Common myeloid progenitor, CD34-positive (primary cell): ENCODE results near the gene AGBL4.

Experiments used
- CTCF ChIA-PET: fragments of 350-600 bp; sonication (Branson Sonifier 250); formaldehyde crosslinking; loops from one replicate; lab custom pipeline; 2021; ENCODE audit warnings: antibody characterized with exemption; lab: Charles Lee
- POLR2A ChIA-PET: fragments of 350-600 bp; sonication (Branson Sonifier 250); formaldehyde crosslinking; loops from one replicate; lab custom pipeline; 2021; ENCODE audit warnings: antibody characterized with exemption; lab: Charles Lee
- DNase-seq, 3 donors: peaks; one replicate each; pipeline versions ENCODE4 v3.0.0 to v3.0.0-alpha.2; 2013
- H3K27ac ChIP-seq, 2 experiments: 1 replicate in 1 of 2; 2 replicates in 1 of 2; pipeline ENCODE4 v1.7.0; 2013; ENCODE audit warnings: inconsistent platforms in 2 of 2, low read length in 2 of 2, mild to moderate bottlenecking in 2 of 2, low read depth in 1 of 2, moderate library complexity in 1 of 2; ENCODE audit not compliant: severe bottlenecking in 2 of 2, insufficient read depth in 1 of 2, poor library complexity in 1 of 2
- H3K27me3 ChIP-seq, 5 experiments: replicated peaks in 2 of 5; 1 replicate in 3 of 5; 2 replicates in 2 of 5; pipeline versions ENCODE4 v1.6.1 to v1.7.0; 2013; ENCODE audit warnings: low read length in 4 of 5, mild to moderate bottlenecking in 2 of 5, moderate library complexity in 2 of 5, inconsistent platforms in 1 of 5; ENCODE audit not compliant: insufficient read depth in 5 of 5, control insufficient read depth in 4 of 5
- H3K36me3 ChIP-seq, 4 experiments: 1 replicate in 2 of 4; 2 replicates in 2 of 4; pipeline versions ENCODE4 v1.6.1 to v1.7.0; 2013; ENCODE audit warnings: low read length in 3 of 4, control low read depth in 1 of 4, mild to moderate bottlenecking in 1 of 4; ENCODE audit not compliant: control insufficient read depth in 4 of 4, insufficient read depth in 4 of 4
- H3K4me1 ChIP-seq, 4 experiments: 1 replicate in 3 of 4; 2 replicates in 1 of 4; pipeline versions ENCODE4 v1.6.1 to v1.7.1; 2013; ENCODE audit warnings: low read length in 3 of 4, mild to moderate bottlenecking in 3 of 4, control low read depth in 1 of 4, inconsistent platforms in 1 of 4, moderate library complexity in 1 of 4; ENCODE audit not compliant: control insufficient read depth in 4 of 4, insufficient read depth in 4 of 4; ENCODE audit errors: control extremely low read depth in 1 of 4
- H3K4me3 ChIP-seq, 7 experiments: 1 replicate in 4 of 7; 2 replicates in 3 of 7; pipeline versions ENCODE4 v1.5.1 to v1.7.0; 2013; ENCODE audit warnings: mild to moderate bottlenecking in 7 of 7, low read length in 6 of 7, moderate library complexity in 6 of 7, inconsistent platforms in 2 of 7, low read depth in 2 of 7, control low read depth in 1 of 7; ENCODE audit not compliant: insufficient read depth in 4 of 7, control insufficient read depth in 1 of 7; ENCODE audit errors: extremely low read depth in 1 of 7
- H3K9me3 ChIP-seq, 5 experiments: 1 replicate in 4 of 5; 2 replicates in 1 of 5; pipeline versions ENCODE4 v1.6.1 to v1.7.1; 2013; ENCODE audit warnings: low read length in 4 of 5, mild to moderate bottlenecking in 2 of 5, inconsistent platforms in 1 of 5, low read depth in 1 of 5, moderate library complexity in 1 of 5; ENCODE audit not compliant: control insufficient read depth in 4 of 5, insufficient read depth in 2 of 5; ENCODE audit errors: control extremely low read depth in 1 of 5
- WGBS: methylation state at CpG from one replicate; pipeline ENCODE4 v1.1.5; 2013; ENCODE audit not compliant: insufficient coverage; 5-methylcytosine and 5-hydroxymethylcytosine counted together

The AGBL4 gene

DNA sequence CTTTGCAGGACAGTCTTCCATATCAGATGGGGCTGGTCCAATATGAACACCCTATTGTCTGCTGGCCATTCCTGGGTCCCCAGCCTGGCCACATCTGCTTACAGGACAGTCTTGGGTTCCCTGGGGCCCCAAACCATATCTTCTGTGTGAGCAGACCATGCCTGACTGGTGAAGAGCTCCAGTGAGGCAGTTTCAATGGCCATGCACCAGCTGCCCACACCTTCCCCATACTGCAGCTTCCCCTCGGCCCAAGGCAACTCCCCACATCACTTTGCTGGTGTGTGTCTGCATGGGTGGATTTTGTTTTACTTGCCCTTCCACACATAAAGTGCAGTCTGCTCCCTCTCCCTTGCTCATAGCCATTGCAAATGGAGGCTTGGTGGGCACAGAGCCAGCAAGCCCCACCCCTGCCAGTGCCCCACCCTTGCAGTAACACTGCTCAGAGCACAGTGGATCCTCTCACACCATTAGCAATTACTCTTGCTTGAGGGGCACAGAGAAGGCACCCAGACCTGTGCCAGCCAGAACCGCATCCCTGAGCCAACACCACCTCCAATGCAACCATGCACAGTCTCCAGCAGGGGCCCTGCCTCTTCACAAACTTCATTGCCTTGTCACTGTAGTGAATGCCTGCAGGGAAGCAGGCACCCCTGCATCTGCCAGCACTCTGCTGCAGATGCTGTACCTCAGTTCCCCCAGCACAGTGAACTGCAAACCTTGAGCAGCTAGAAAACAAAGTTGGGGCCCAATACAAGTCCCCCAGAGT is 772.6 kb downstream of the AGBL4 start:
- Histone ChIP-seq H3K9me3 (peaks cover 0 to 22% (median 3%) of the 10 kb centered on the region in 5 experiments), H3K36me3 (no peaks in the 10 kb centered on the region), H3K27ac (no peak overlapping the region), H3K27me3 (no peaks in the 10 kb centered on the region), H3K4me3 (no peak overlapping the region), H3K4me1 (no peaks in the 10 kb centered on the region)
- ChIA-PET CTCF (no interaction called here), POLR2A (no interaction called here)
- 100% methylated on average over 1 of the region's 2 CpGs for WGBS
- no peak for DNase-seq

GRCh38 chr1:49240709-49241221 is 783.0 kb downstream of the AGBL4 start:
- no peak for DNase-seq
- WGBS = 100% methylated on average over 1 of the region's 1 CpG
- H3K27ac ChIP-seq = no peak overlapping the region
- H3K36me3 ChIP-seq = no peaks in the 10 kb centered on the region
- H3K9me3 ChIP-seq = no peaks in the 10 kb centered on the region
- POLR2A ChIA-PET = no interaction called here
- H3K4me3 ChIP-seq = no peak overlapping the region
- H3K27me3 ChIP-seq = no peaks in the 10 kb centered on the region
- CTCF ChIA-PET = no interaction called here
- no peaks in the 10 kb centered on the region for H3K4me1 ChIP-seq

DNA sequence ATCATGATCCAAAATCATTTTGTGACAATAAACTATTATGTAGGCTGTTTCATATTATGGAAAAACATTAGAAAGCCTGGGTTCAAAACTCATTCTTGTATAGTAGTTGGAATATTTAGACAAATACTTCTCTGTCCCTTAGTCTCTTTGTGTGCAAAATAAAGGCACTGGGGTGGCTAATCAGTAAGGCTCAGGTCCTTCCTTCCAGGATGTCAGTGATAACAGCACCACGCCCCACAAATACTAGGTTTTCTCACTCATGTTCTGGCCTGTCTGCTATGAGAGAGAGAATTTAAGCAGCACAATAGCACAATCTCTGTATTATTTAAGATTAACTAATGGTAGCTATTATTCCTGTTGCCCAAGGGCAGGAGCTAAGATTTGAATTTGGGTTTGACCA is 788.8 kb downstream of the AGBL4 start:
- no peaks in the 10 kb centered on the region for H3K36me3 ChIP-seq
- CTCF ChIA-PET = no interaction called here
- H3K4me3 ChIP-seq = no peak overlapping the region
- WGBS = no CpG with 5 or more reads among the region's 1 CpG
- no peaks in the 10 kb centered on the region for H3K9me3 ChIP-seq
- DNase-seq = no peak
- no peak overlapping the region for H3K27ac ChIP-seq
- POLR2A ChIA-PET = no interaction called here
- H3K4me1 ChIP-seq = no peaks in the 10 kb centered on the region
- H3K27me3 ChIP-seq = no peaks in the 10 kb centered on the region

- H3K4me3 ChIP-seq = no peak overlapping the region
- DNase-seq = no peak
- H3K27me3 ChIP-seq = no peaks in the 10 kb centered on the region
- H3K9me3 ChIP-seq = no peaks in the 10 kb centered on the region
- ChIA-PET POLR2A (no interaction called here), CTCF (no interaction called here)
- no peaks in the 10 kb centered on the region for H3K36me3 ChIP-seq
- WGBS = no CpG with 5 or more reads among the region's 1 CpG
- no peak overlapping the region for H3K27ac ChIP-seq
- no peaks in the 10 kb centered on the region for H3K4me1 ChIP-seq
Measured at GRCh38 chr1:49229555-49229954, 794.2 kb downstream of the AGBL4 start.

DNA sequence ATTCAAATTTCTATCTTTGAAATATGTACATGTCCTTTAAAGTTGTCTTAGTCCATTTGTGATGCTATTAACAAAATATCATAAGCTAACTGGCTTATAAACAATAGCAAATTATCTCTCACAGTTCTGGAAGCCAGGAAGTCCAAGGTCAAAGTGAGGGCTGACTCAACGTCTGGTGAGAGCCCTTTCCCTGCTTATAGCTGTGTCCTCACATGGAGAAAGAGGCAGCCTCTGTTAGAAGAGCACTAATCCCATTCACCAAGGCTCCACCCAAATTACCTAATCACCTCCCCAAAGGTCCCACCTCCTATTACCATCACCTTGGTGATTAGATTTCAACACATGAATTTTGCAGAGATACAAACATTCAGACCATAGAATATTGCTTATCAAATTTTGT is 797.0 kb downstream of the AGBL4 start:
- Histone ChIP-seq H3K4me1 (no peaks in the 10 kb centered on the region), H3K9me3 (no peaks in the 10 kb centered on the region), H3K27ac (no peak overlapping the region), H3K4me3 (no peak overlapping the region), H3K36me3 (no peaks in the 10 kb centered on the region), H3K27me3 (no peaks in the 10 kb centered on the region)
- POLR2A ChIA-PET = no interaction called here
- CTCF ChIA-PET = no interaction called here
- 33% methylated on average over 1 of the region's 1 CpG for WGBS
- DNase-seq = no peak

DNA sequence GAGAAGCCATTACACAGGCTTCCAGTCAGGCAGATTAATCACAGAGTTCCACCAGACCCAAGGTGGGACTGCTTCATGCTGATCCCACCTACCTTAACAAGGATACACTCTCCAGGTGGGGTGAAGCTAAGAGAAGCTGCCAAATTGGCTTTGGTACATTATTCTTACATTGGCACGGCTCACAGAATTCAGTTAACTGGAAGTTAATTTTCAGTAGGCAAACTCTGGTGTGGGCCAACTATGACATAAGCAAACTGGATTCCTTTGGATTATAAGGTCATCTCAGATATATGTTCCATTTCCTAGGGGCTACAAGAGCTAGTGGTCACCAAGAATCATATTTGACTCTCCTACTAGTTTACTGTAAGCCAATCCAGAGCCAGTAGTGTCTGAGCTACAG is 798.3 kb downstream of the AGBL4 start:
- DNase-seq = no peak
- no peaks in the 10 kb centered on the region for H3K9me3 ChIP-seq
- POLR2A ChIA-PET = no interaction called here
- no peaks in the 10 kb centered on the region for H3K27me3 ChIP-seq
- H3K27ac ChIP-seq = no peak overlapping the region
- 100% methylated on average over 1 of the region's 1 CpG for WGBS
- H3K4me3 ChIP-seq = no peak overlapping the region
- H3K4me1 ChIP-seq = no peaks in the 10 kb centered on the region
- CTCF ChIA-PET = no interaction called here
- H3K36me3 ChIP-seq = no peaks in the 10 kb centered on the region

GRCh38 chr1:49213301-49213700 is 810.5 kb downstream of the AGBL4 start:
- Histone ChIP-seq H3K4me1 (no peaks in the 10 kb centered on the region), H3K27ac (no peak overlapping the region), H3K27me3 (peaks cover 0 to 3% (median 0%) of the 10 kb centered on the region in 5 experiments), H3K36me3 (no peaks in the 10 kb centered on the region), H3K9me3 (peaks cover 0 to 2% (median 0%) of the 10 kb centered on the region in 5 experiments), H3K4me3 (no peak overlapping the region)
- ChIA-PET POLR2A (no interaction called here), CTCF (interaction anchor here (1.2 kb wide), 1 partner anchor 28 kb away, joined by 3 read pairs; no protein-coding TSS in a partner anchor)
- DNase-seq = no peak
- WGBS = 85% methylated on average over 2 of the region's 4 CpGs
